Lower leg skin (tissue), 4 donors: Measurements from ENCODE around the gene LRP1B. TPM values are rescaled to one million over a fixed set of nuclear protein-coding genes. Genes with fewer than 3 reads are reported as not detected.

Experiments
- DNase-seq, 2 donors: peaks; one replicate each; pipeline ENCODE4 v3.0.0-alpha.2; 2019; ENCODE audit warnings: low spot score in 2 of 2
- H3K4me3 ChIP-seq: fragments of 200-600 bp; sonication (generic); 2 replicates; pipeline ENCODE4 v1.5.1; 2017; ENCODE audit warnings: mild to moderate bottlenecking, low read depth; ENCODE audit not compliant: poor library complexity, severe bottlenecking
- POLR2A ChIP-seq, 2 donors: fragments of 450-650 bp; IDR thresholded peaks; one replicate each; pipeline ENCODE4 v1.6.1; 2016 to 2017; ENCODE audit warnings: antibody characterized with exemption in 2 of 2, mild to moderate bottlenecking in 1 of 2, moderate library complexity in 1 of 2
- WGBS, 2 donors: methylation state at CpG; one replicate each; pipeline ENCODE4 v1.1.5; 2018; 5-methylcytosine and 5-hydroxymethylcytosine counted together
- intact Hi-C: fragments of 100-400 bp; cut with DNase I; formaldehyde crosslinking; loops from one replicate; pipeline ENCODE4 v1.15.0; 2023; ENCODE audit warnings: low total_unique reads
- total RNA-seq, 4 donors: library from RNA; depleted of rRNA; stranded (reverse); fragments of >200 nt; gene quantifications; one replicate each; pipeline ENCODE4 v1.1.0, GENCODE V29; 2016
- TF ChIP-seq, protein P1 (sequence below), 3 donors: fragments of 450-650 bp; IDR thresholded peaks; one replicate each; pipeline ENCODE4 v1.5.1; 2016; ENCODE audit warnings: antibody characterized with exemption in 3 of 3, mild to moderate bottlenecking in 3 of 3, moderate library complexity in 2 of 3

The LRP1B gene
- total RNA-seq, 4 donors from 2014 or later = 0.80 to 1.6 (median 1.0) TPM

- WGBS, 2 donors = 53 to 58% methylated on average over 4 of the region's 4 CpGs
- DNase-seq = no peak
- H3K4me3 ChIP-seq = no peak overlapping the region
- TF ChIP-seq, protein P1, sequence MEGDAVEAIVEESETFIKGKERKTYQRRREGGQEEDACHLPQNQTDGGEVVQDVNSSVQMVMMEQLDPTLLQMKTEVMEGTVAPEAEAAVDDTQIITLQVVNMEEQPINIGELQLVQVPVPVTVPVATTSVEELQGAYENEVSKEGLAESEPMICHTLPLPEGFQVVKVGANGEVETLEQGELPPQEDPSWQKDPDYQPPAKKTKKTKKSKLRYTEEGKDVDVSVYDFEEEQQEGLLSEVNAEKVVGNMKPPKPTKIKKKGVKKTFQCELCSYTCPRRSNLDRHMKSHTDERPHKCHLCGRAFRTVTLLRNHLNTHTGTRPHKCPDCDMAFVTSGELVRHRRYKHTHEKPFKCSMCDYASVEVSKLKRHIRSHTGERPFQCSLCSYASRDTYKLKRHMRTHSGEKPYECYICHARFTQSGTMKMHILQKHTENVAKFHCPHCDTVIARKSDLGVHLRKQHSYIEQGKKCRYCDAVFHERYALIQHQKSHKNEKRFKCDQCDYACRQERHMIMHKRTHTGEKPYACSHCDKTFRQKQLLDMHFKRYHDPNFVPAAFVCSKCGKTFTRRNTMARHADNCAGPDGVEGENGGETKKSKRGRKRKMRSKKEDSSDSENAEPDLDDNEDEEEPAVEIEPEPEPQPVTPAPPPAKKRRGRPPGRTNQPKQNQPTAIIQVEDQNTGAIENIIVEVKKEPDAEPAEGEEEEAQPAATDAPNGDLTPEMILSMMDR (IDR thresholded peaks at IDR 0.05) = no peak
- TF ChIP-seq POLR2A (IDR thresholded peaks at IDR 0.05) = no peak
- intact Hi-C loops = no loop called here
Measured at GRCh38 chr2:140508756-140509155, 1622.1 kb downstream of the LRP1B start.

GRCh38 chr2:140506606-140507005, 1624.2 kb downstream of the LRP1B start:
- intact Hi-C loops = no loop called here
- no peak overlapping the region for H3K4me3 ChIP-seq
- no peak for DNase-seq
- 80 to 83% methylated on average over 2 of the region's 2 CpGs for WGBS, 2 donors
- TF ChIP-seq POLR2A (IDR thresholded peaks at IDR 0.05) = no peak
- TF ChIP-seq, protein P1 (IDR thresholded peaks at IDR 0.05) = no peak

DNA sequence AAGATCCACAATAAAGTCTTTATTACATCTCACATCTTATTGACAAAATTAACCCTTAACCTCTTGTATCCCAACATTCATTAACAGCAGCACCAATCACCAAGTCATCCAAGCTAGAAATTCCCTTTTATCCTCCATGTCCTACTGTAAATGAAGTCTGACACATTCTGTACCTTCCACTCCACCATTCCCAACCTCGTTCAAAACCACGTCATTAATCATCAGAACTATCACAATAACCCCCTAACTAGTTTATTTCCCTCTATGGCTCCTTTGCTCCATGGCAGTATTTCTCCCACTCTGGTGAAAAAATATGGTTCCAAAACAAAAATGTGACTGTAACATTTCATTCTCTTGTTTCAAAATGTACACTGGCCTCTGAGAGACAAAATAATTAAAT, 1626.2 kb downstream of the LRP1B start:
- WGBS, 2 donors = 60 to 67% methylated on average over 2 of the region's 2 CpGs
- intact Hi-C loops = no loop called here
- no peak for TF ChIP-seq POLR2A (IDR thresholded peaks at IDR 0.05)
- TF ChIP-seq, protein P1 (IDR thresholded peaks at IDR 0.05) = no peak

GRCh38 chr2:140502951-140503630, 1627.7 kb downstream of the LRP1B start:
- TF ChIP-seq POLR2A (IDR thresholded peaks at IDR 0.05) = no peak
- TF ChIP-seq, protein P1 (IDR thresholded peaks at IDR 0.05) = no peak
- DNase-seq = no peak
- H3K4me3 ChIP-seq = no peak overlapping the region
- intact Hi-C loops = no loop called here
- WGBS, 2 donors = 63 to 66% methylated on average over 6 of the region's 6 CpGs

More for the DNA sequence above, 1626.2 kb downstream of the LRP1B start:
- H3K4me3 ChIP-seq = no peak overlapping the region
- no peak for DNase-seq

- DNase-seq = no peak
- no peak overlapping the region for H3K4me3 ChIP-seq
- intact Hi-C loops = no loop called here
- 49 to 54% methylated on average over 4 of the region's 4 CpGs for WGBS, 2 donors
- TF ChIP-seq POLR2A (IDR thresholded peaks at IDR 0.05) = no peak
- TF ChIP-seq, protein P1 (IDR thresholded peaks at IDR 0.05) = no peak
Measured at GRCh38 chr2:140498360-140498759, 1632.5 kb downstream of the LRP1B start.

DNA sequence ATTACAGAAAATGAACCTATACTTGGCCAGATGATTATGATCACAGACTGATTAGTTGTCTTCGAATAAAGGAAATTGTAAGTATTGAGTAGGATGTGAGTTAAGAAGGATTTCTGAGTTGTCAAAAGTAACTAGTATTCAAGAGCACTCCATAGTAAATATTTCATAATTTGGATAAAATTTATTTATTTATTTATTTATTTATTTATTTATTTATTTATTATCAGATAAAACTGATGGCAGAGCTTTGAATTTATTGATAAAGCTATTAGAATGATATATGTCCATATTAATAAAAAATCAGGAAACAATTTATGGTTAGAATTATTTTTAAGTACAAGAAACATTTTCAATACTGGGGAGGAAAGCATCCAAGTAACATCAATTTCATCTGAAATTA, 1634.1 kb downstream of the LRP1B start:
- 86 to 96% methylated on average over 1 of the region's 1 CpG for WGBS, 2 donors
- intact Hi-C loops = no loop called here
- H3K4me3 ChIP-seq = no peak overlapping the region
- DNase-seq = no peak
- TF ChIP-seq, protein P1 (IDR thresholded peaks at IDR 0.05) = no peak
- TF ChIP-seq POLR2A (IDR thresholded peaks at IDR 0.05) = no peak
